AG04450 (cell line): Measurements from ENCODE around the gene TSR2. TPM values are rescaled to one million over a fixed set of nuclear protein-coding genes. Genes with fewer than 3 reads are reported as not detected.

Experiments used
- CTCF ChIA-PET: fragments of 300-600, 350-600 bp; formaldehyde crosslinking; extraction: SDS; loops from one replicate; lab custom pipeline; 2022; ENCODE audit warnings: antibody characterized with exemption, inconsistent platforms; lab: Charles Lee
- POLR2A ChIA-PET: fragments of 350-600 bp; formaldehyde crosslinking; extraction: SDS; loops from one replicate; lab custom pipeline; 2021; ENCODE audit warnings: antibody characterized with exemption, inconsistent platforms; lab: Yijun Ruan, JAX
- DNase-seq: peaks from one replicate; pipeline ENCODE4 v3.0.0-alpha.2; 2011; ENCODE audit warnings: low read depth, low spot score
- H3K27ac ChIP-seq: one replicate; pipeline ENCODE4 v1.5.1; 2012; ENCODE audit warnings: low read depth, low read length, control low read depth
- H3K27me3 ChIP-seq: one replicate; pipeline ENCODE4 v1.6.0; 2012; ENCODE audit warnings: low read length; ENCODE audit not compliant: control insufficient read depth, insufficient read depth
- H3K4me3 ChIP-seq: 2 replicates; pipeline ENCODE4 v1.5.1; 2011; ENCODE audit warnings: mild to moderate bottlenecking, low read depth, low read length, control low read depth
- H3K9me3 ChIP-seq: 2 replicates; pipeline ENCODE4 v1.5.1; 2012; ENCODE audit warnings: low read length; ENCODE audit not compliant: control insufficient read depth, insufficient read depth
- CTCF ChIP-seq: IDR thresholded peaks from 2 replicates; pipeline ENCODE4 v1.5.1; 2011; ENCODE audit warnings: low read depth, low read length, control low read depth, inconsistent platforms
- polyA plus RNA-seq: library from polyadenylated mRNA; depleted of rRNA; stranded (reverse); fragments of >200 nt; gene quantifications from 2 replicates; pipeline ENCODE4 v1.2.3, GENCODE V29; 2011

Gene TSR2
- polyA plus RNA-seq, 1 experiment: 17.8 TPM

- POLR2A ChIA-PET: no interaction called here
- Histone ChIP-seq H3K27me3 (no peaks in the 10 kb centered on the region), H3K9me3 (no peaks in the 10 kb centered on the region), H3K27ac (no peak overlapping the region), H3K4me3 (no peak overlapping the region)
- no peak for DNase-seq
- TF ChIP-seq CTCF: no peak
- CTCF ChIA-PET: no interaction called here
These were observed 30.0 kb downstream of the TSR2 start for GRCh38 chrX:54470054-54470760.

GRCh38 chrX:54473993-54474859 lies 34.0 kb downstream of the TSR2 start:
- no peak overlapping the region for H3K4me3 ChIP-seq
- no peak for DNase-seq
- no peak for TF ChIP-seq CTCF
- CTCF ChIA-PET: no interaction called here
- H3K27me3 ChIP-seq: no peaks in the 10 kb centered on the region
- no peaks in the 10 kb centered on the region for H3K9me3 ChIP-seq
- no peak overlapping the region for H3K27ac ChIP-seq
- POLR2A ChIA-PET: no interaction called here

GRCh38 chrX:54479136-54480111 lies 39.2 kb downstream of the TSR2 start:
- ChIA-PET CTCF (interaction anchor here (0.7 to 0.8 kb wide), 2 partner anchors 13 to 316 kb away, joined by 3 to 9 read pairs; no protein-coding TSS in a partner anchor), POLR2A (no interaction called here)
- Histone ChIP-seq H3K4me3 (no peak overlapping the region), H3K9me3 (no peaks in the 10 kb centered on the region), H3K27me3 (no peaks in the 10 kb centered on the region), H3K27ac (no peak overlapping the region)
- no peak for DNase-seq
- TF ChIP-seq CTCF: no peak

- POLR2A ChIA-PET: interaction anchor here (0.6 kb wide), 1 partner anchor 157 kb away, joined by 3 read pairs; no protein-coding TSS in a partner anchor
- Histone ChIP-seq H3K4me3 (no peak overlapping the region), H3K27ac (peak overlapping the region; percentile 70), H3K27me3 (no peaks in the 10 kb centered on the region), H3K9me3 (no peaks in the 10 kb centered on the region)
- no peak for TF ChIP-seq CTCF
- CTCF ChIA-PET: interaction anchor here (0.5 to 0.7 kb wide), 7 partner anchors 8 to 64 kb away, joined by 3 to 6 read pairs (median 4); no protein-coding TSS in a partner anchor
- no peak for DNase-seq
These were observed 42.8 kb downstream of the TSR2 start for GRCh38 chrX:54482839-54483593.
